GM12878 (cell line): ENCODE results near the gene SKAP1. TPM values are rescaled to one million over a fixed set of nuclear protein-coding genes. Genes with fewer than 3 reads are reported as not detected.

Experiments used
- ATAC-seq: fragments of 200-7000 bp; cut with Tn5 transposase; 3 replicates; pipeline ENCODE4 v1.9.1; 2020; ENCODE audit warnings: mild to moderate bottlenecking, moderate library complexity
- BruUV-seq: library from RNA; stranded (reverse); fragments of 400-500 nt; replicated peaks from 2 replicates; lab custom pipeline; 2021; lab: Mats Ljungman, UMichigan
- CTCF ChIA-PET: fragments of 300-600 bp; sonication (Branson Sonifier 250); formaldehyde crosslinking; extraction: SDS; loops from one replicate; lab custom pipeline; 2021; ENCODE audit warnings: inconsistent platforms; lab: Yijun Ruan, JAX
- POLR2A ChIA-PET: fragments of 350-600 bp; formaldehyde crosslinking; extraction: SDS; loops from one replicate; lab custom pipeline; 2021; ENCODE audit warnings: inconsistent platforms; lab: Charles Lee
- RAD21 ChIA-PET: fragments of 300-600 bp; sonication (Branson Sonifier 250); formaldehyde crosslinking; loops from one replicate; lab custom pipeline; 2023; ENCODE audit warnings: antibody characterized with exemption; ENCODE audit not compliant: unreplicated experiment; lab: Charles Lee
- SMC1A ChIA-PET: fragments of 300-600 bp; sonication (Branson Sonifier 250); formaldehyde crosslinking; loops from one replicate; lab custom pipeline; 2023; ENCODE audit not compliant: unreplicated experiment, uncharacterized antibody; lab: Charles Lee
- DNase-seq: peaks from one replicate; pipeline ENCODE4 v3.0.0-alpha.2; 2011; ENCODE audit warnings: low read depth, low spot score
- FAIRE-seq: peaks from 3 replicates; lab custom pipeline; 2011; peaks lifted over from hg19 to GRCh38; lab: Jason Lieb, UNC
- H2AFZ ChIP-seq: 2 replicates; pipeline ENCODE4 v1.6.0; 2011; ENCODE audit warnings: low read depth, low read length, control low read depth; ENCODE audit not compliant: control insufficient read depth
- H3K27ac ChIP-seq: 2 replicates; pipeline ENCODE4 v1.5.1; 2011; ENCODE audit warnings: control low read depth; ENCODE audit not compliant: control insufficient read depth, insufficient read depth
- H3K27me3 ChIP-seq, 2 experiments: replicated peaks in 1 of 2; 2 replicates each; pipeline versions ENCODE4 v1.6.0 to v1.6.1; 2011; ENCODE audit warnings: low read length in 1 of 2; ENCODE audit not compliant: control insufficient read depth in 2 of 2, insufficient read depth in 2 of 2
- H3K36me3 ChIP-seq, 2 experiments: 2 replicates each; pipeline ENCODE4 v1.5.1; 2011; ENCODE audit warnings: low read length in 1 of 2; ENCODE audit not compliant: control insufficient read depth in 2 of 2, insufficient read depth in 2 of 2
- H3K4me1 ChIP-seq: 2 replicates; pipeline ENCODE4 v1.6.1; 2011; ENCODE audit warnings: mild to moderate bottlenecking, low read length, moderate library complexity, mixed read lengths; ENCODE audit not compliant: control insufficient read depth, insufficient read depth
- H3K4me2 ChIP-seq: 2 replicates; pipeline ENCODE4 v1.6.0; 2011; ENCODE audit warnings: control low read depth; ENCODE audit not compliant: control insufficient read depth, insufficient read depth
- H3K4me3 ChIP-seq: fragments of 200-600 bp; sonication (generic); 2 replicates; pipeline ENCODE4 v1.5.1; 2016
- H3K79me2 ChIP-seq: 2 replicates; pipeline ENCODE4 v1.6.0; 2011; ENCODE audit warnings: low read length; ENCODE audit not compliant: control insufficient read depth, insufficient read depth
- H3K9ac ChIP-seq: 2 replicates; pipeline ENCODE4 v1.8.0; 2011; ENCODE audit warnings: low read length, control low read depth, mixed read lengths; ENCODE audit not compliant: control insufficient read depth, insufficient read depth
- H3K9me3 ChIP-seq: replicated peaks from 3 replicates; pipeline ENCODE4 v1.5.1; 2011; ENCODE audit warnings: mild to moderate bottlenecking, low read length; ENCODE audit not compliant: control insufficient read depth, insufficient read depth
- H4K20me1 ChIP-seq: 2 replicates; pipeline ENCODE4 v1.6.0; 2011; ENCODE audit not compliant: control insufficient read depth, insufficient read depth
- BACH1 ChIP-seq: fragments of 450-650 bp; IDR thresholded peaks from 2 replicates; pipeline ENCODE4 v1.6.1; 2017; ENCODE audit warnings: mild to moderate bottlenecking, borderline replicate concordance
- MEF2A ChIP-seq: IDR thresholded peaks from 2 replicates; pipeline ENCODE4 v1.6.1; 2011; ENCODE audit warnings: low read depth, mild to moderate bottlenecking, low read length, moderate library complexity; ENCODE audit not compliant: insufficient read depth
- NFYB ChIP-seq: IDR thresholded peaks from 2 replicates; pipeline ENCODE4 v1.6.1; 2011; ENCODE audit warnings: low read depth, mild to moderate bottlenecking, low read length, improper control_type of control experiment, moderate library complexity; ENCODE audit not compliant: insufficient read depth
- NR2F1 ChIP-seq: fragments of 450-650 bp; conservative IDR thresholded peaks from 2 replicates; pipeline ENCODE4 v1.6.1; 2017; ENCODE audit warnings: mild to moderate bottlenecking
- POLR2AphosphoS5 ChIP-seq: IDR thresholded peaks from 2 replicates; pipeline ENCODE4 v1.6.1; 2011; ENCODE audit warnings: mild to moderate bottlenecking, low read length, inconsistent platforms
- SMARCA5 ChIP-seq: fragments of 450-650 bp; IDR thresholded peaks from 2 replicates; pipeline ENCODE4 v1.6.1; 2017; ENCODE audit warnings: mild to moderate bottlenecking
- WGBS: methylation state at CpG from one replicate; pipeline ENCODE4 v1.1.6; 2016; ENCODE audit warnings: low lambda C conversion rate; ENCODE audit not compliant: insufficient replicate concordance, insufficient coverage; ENCODE audit errors: missing lambda C conversion rate; 5-methylcytosine and 5-hydroxymethylcytosine counted together
- in situ Hi-C: fragments of 300-500 bp; cut with MboI; formaldehyde crosslinking; loops from 9 replicates; pipeline ENCODE4 v1.14.3; 2018; ENCODE audit warnings: mixed read lengths
- intact Hi-C: fragments of 100-400 bp; cut with micrococcal nuclease; formaldehyde crosslinking; loops from one replicate; pipeline ENCODE4 v1.14.2; 2022; ENCODE audit not compliant: unreplicated experiment
- polyA plus RNA-seq, 11 experiments: library from polyadenylated mRNA; depleted of rRNA in 4 of 11; unstranded in 6 of 11; stranded (reverse) in 5 of 11; fragments of >200 nt; fragmentation: Nextera tagmentation in 4 of 11; fragmentation: Illumina TruSeq in 1 of 11; extraction: Ambion mirVana in 4 of 11; extraction: Trizol in 1 of 11; gene quantifications; 1 replicate in 1 of 11; 2 replicates in 10 of 11; pipeline versions ENCODE4 v1.2.1 to v1.2.3, GENCODE V29; 2011 to 2016; ENCODE audit warnings: inconsistent platforms in 2 of 11, missing spikeins in 2 of 11, low read depth in 1 of 11
- total RNA-seq, 4 experiments: library from RNA; depleted of rRNA in 3 of 4; stranded (reverse); fragments of >200 nt in 3 of 4; fragmentation: Illumina TruSeq in 1 of 4; extraction: Trizol in 1 of 4; gene quantifications; 2 replicates each; pipeline versions ENCODE4 v1.2.1 to v1.2.3, GENCODE V29; 2013 to 2021
- TF ChIP-seq, protein P1 (sequence below): fragments of 450-650 bp; IDR thresholded peaks from 2 replicates; pipeline ENCODE4 v1.6.1; 2018; ENCODE audit warnings: borderline replicate concordance, mild to moderate bottlenecking; ENCODE audit not compliant: partially characterized antibody

SKAP1 gene
- total and polyA plus RNA-seq, 10 of the 15 experiments (the other 5 are each of a cell fraction or from before 2014, with no cell fraction given): 17.1 to 97.6 (median 35.9) TPM

DNA sequence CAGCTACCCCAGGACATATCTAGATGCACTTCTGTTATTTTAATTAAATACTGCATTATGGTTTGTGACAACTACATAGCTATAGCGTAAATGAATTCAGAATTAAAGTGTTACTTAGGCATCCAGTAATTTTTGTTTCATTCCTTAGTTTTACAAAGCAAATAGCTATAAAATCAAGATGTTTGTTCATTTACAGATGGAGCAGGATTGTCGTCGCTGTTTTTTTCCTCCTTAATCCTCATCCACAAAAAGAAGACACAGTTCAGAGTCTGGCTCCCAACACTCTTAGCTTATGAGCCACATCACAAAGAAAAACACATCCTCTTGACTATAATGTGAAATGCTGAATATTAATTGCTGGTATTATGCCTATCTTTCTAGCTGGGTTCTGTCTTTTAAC is 278.8 kb downstream of the SKAP1 start:
- Histone ChIP-seq H3K4me3 (no peak overlapping the region), H3K79me2 (no peaks in the 10 kb centered on the region), H3K4me1 (no peaks in the 10 kb centered on the region), H3K4me2 (no peak overlapping the region), H3K36me3 (peaks cover 2 to 10% of the 10 kb centered on the region in 2 experiments; a peak in 2 of 4 replicates), H3K27me3 (no peaks in the 10 kb centered on the region)
- in situ Hi-C loops: no loop called here
- no peak for DNase-seq
- no peak for TF ChIP-seq SMARCA5
- TF ChIP-seq NFYB: no peak
- TF ChIP-seq POLR2AphosphoS5: no peak
- no peak for TF ChIP-seq NR2F1
- no peak for TF ChIP-seq MEF2A
- TF ChIP-seq, protein P1, sequence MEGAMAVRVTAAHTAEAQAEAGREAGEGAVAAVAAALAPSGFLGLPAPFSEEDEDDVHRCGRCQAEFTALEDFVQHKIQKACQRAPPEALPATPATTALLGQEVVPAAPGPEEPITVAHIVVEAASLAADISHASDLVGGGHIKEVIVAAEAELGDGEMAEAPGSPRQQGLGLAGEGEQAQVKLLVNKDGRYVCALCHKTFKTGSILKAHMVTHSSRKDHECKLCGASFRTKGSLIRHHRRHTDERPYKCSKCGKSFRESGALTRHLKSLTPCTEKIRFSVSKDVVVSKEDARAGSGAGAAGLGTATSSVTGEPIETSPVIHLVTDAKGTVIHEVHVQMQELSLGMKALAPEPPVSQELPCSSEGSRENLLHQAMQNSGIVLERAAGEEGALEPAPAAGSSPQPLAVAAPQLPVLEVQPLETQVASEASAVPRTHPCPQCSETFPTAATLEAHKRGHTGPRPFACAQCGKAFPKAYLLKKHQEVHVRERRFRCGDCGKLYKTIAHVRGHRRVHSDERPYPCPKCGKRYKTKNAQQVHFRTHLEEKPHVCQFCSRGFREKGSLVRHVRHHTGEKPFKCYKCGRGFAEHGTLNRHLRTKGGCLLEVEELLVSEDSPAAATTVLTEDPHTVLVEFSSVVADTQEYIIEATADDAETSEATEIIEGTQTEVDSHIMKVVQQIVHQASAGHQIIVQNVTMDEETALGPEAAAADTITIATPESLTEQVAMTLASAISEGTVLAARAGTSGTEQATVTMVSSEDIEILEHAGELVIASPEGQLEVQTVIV: no peak
- no peak for TF ChIP-seq BACH1
- TF ChIP-seq, all 136 proteins: peak for 0
- ChIA-PET SMC1A (interaction anchor here (0.7 kb wide), 1 partner anchor 11 kb away, joined by 3 read pairs; no protein-coding TSS in a partner anchor), RAD21 (interaction anchor here (0.6 to 1.1 kb wide), 2 partner anchors 40 to 442 kb away, joined by 3 to 4 read pairs; no protein-coding TSS in a partner anchor), POLR2A (no interaction called here), CTCF (interaction anchor here (0.8 to 2.1 kb wide), 9 partner anchors 8 to 486 kb away, joined by 3 to 8 read pairs (median 4); no protein-coding TSS in a partner anchor)
- intact Hi-C loops: loop anchor here (10.0 kb wide), 1 partner anchor 184 kb away; no protein-coding TSS in a partner anchor
- WGBS: 97% methylated on average over 3 of the region's 3 CpGs
- Histone ChIP-seq H3K9me3 (no peaks in the 10 kb centered on the region), H3K9ac (no peak overlapping the region), H3K27ac (no peak overlapping the region), H2AFZ (no peak overlapping the region), H4K20me1 (no peaks in the 10 kb centered on the region)
- no TSS peak for BruUV-seq
- FAIRE-seq: no peak
- ATAC-seq: no peak
